GM23338 (cell line): ENCODE results near the gene GRIP2. TPM values are rescaled to one million over a fixed set of nuclear protein-coding genes. Genes with fewer than 3 reads are reported as not detected.

Experiments
- ATAC-seq: fragments of 200-7000 bp; cut with Tn5 transposase; 3 replicates; pipeline ENCODE4 v1.9.1; 2020
- DNase-seq: peaks from one replicate; pipeline ENCODE4 v3.0.0-alpha.2; 2015; ENCODE audit warnings: low spot score
- H2AFZ ChIP-seq: fragments of 200-600 bp; sonication (generic); 2 replicates; pipeline ENCODE4 v1.8.0; 2016; ENCODE audit warnings: antibody characterized with exemption, mild to moderate bottlenecking, moderate library complexity
- H3F3A ChIP-seq: fragments of 200-600 bp; sonication (generic); replicated peaks from 2 replicates; pipeline ENCODE4 v1.8.0; 2017; ENCODE audit warnings: antibody characterized with exemption, mixed run types, low read depth
- H3K27ac ChIP-seq: fragments of 200-600 bp; sonication (generic); 2 replicates; pipeline ENCODE4 v1.6.1; 2016; ENCODE audit warnings: low read depth
- H3K27me3 ChIP-seq: fragments of 200-600 bp; sonication (generic); 2 replicates; pipeline ENCODE4 v1.8.0; 2016; ENCODE audit warnings: mild to moderate bottlenecking, mixed run types, moderate library complexity; ENCODE audit not compliant: insufficient read depth
- H3K36me3 ChIP-seq: fragments of 200-600 bp; sonication (generic); 2 replicates; pipeline ENCODE4 v1.8.0; 2016; ENCODE audit warnings: mild to moderate bottlenecking; ENCODE audit not compliant: insufficient read depth
- H3K4me1 ChIP-seq: fragments of 200-600 bp; sonication (generic); 2 replicates; pipeline ENCODE4 v1.8.0; 2016; ENCODE audit warnings: mild to moderate bottlenecking, moderate library complexity; ENCODE audit not compliant: insufficient read depth
- H3K4me2 ChIP-seq: fragments of 200-600 bp; sonication (generic); 2 replicates; pipeline ENCODE4 v1.7.1; 2017; ENCODE audit warnings: mixed run types
- H3K4me3 ChIP-seq: fragments of 200-600 bp; sonication (generic); 2 replicates; pipeline ENCODE4 v1.6.1; 2016; ENCODE audit warnings: mixed run types
- H3K79me2 ChIP-seq: fragments of 200-600 bp; sonication (generic); replicated peaks from 2 replicates; pipeline ENCODE4 v1.8.0; 2017; ENCODE audit warnings: mild to moderate bottlenecking; ENCODE audit not compliant: insufficient read depth
- H3K9me2 ChIP-seq: fragments of 200-600 bp; sonication (generic); 2 replicates; pipeline ENCODE4 v1.8.0; 2017; ENCODE audit not compliant: insufficient read depth
- H4K20me1 ChIP-seq: fragments of 200-600 bp; sonication (generic); replicated peaks from 2 replicates; pipeline ENCODE4 v1.8.0; 2017; ENCODE audit warnings: mild to moderate bottlenecking; ENCODE audit not compliant: insufficient read depth
- H3K27ac Mint-ChIP-seq: 2 replicates; pipeline ENCODE4 v1.8.0; 2020; ENCODE audit warnings: inconsistent platforms, mild to moderate bottlenecking, moderate library complexity, mixed read lengths
- H3K27me3 Mint-ChIP-seq: 3 replicates; pipeline ENCODE4 v1.8.0; 2022; ENCODE audit warnings: low read depth, mild to moderate bottlenecking, moderate library complexity, mixed read lengths, inconsistent platforms; ENCODE audit not compliant: insufficient read depth, poor library complexity
- H3K36me3 Mint-ChIP-seq: 3 replicates; pipeline ENCODE4 v1.8.0; 2021; ENCODE audit warnings: low read depth, mild to moderate bottlenecking, inconsistent platforms, moderate library complexity, mixed read lengths
- H3K4me1 Mint-ChIP-seq: 3 replicates; pipeline ENCODE4 v1.8.0; 2020; ENCODE audit warnings: mild to moderate bottlenecking, inconsistent platforms, mixed read lengths
- H3K4me3 Mint-ChIP-seq: 3 replicates; pipeline ENCODE4 v1.8.0; 2021; ENCODE audit warnings: moderate library complexity, mild to moderate bottlenecking, inconsistent platforms, mixed read lengths
- H3K9me3 Mint-ChIP-seq: 3 replicates; pipeline ENCODE4 v1.8.0; 2020; ENCODE audit warnings: moderate library complexity, mild to moderate bottlenecking, inconsistent platforms, mixed read lengths
- CREB1 ChIP-seq: fragments of 250-450 bp; sonication (Bioruptor Pico); IDR thresholded peaks from 2 replicates; pipeline ENCODE4 v1.5.0; 2020; ENCODE audit warnings: low read depth, mild to moderate bottlenecking, moderate library complexity
- EZH2 ChIP-seq: fragments of 200-600 bp; sonication (generic); IDR thresholded peaks from one replicate; pipeline ENCODE4 v1.8.0; 2017; ENCODE audit warnings: antibody characterized with exemption, mild to moderate bottlenecking, low read depth; ENCODE audit not compliant: unreplicated experiment
- EZH2phosphoT487 ChIP-seq: fragments of 200-600 bp; sonication (generic); IDR thresholded peaks from one replicate; pipeline ENCODE4 v1.8.1; 2018; ENCODE audit warnings: antibody characterized with exemption; ENCODE audit not compliant: unreplicated experiment
- JUNB ChIP-seq: IDR thresholded peaks from one replicate; pipeline ENCODE4 v1.6.1; 2016; ENCODE audit warnings: antibody characterized with exemption; ENCODE audit not compliant: unreplicated experiment
- NANOG ChIP-seq: IDR thresholded peaks from 2 replicates; pipeline ENCODE4 v1.6.1; 2016; ENCODE audit warnings: antibody characterized with exemption, borderline replicate concordance
- POLR2AphosphoS5 ChIP-seq: IDR thresholded peaks from 2 replicates; pipeline ENCODE4 v1.6.1; 2016; ENCODE audit warnings: antibody characterized with exemption, low read depth
- STAT1 ChIP-seq: IDR thresholded peaks from one replicate; pipeline ENCODE4 v1.6.1; 2016; ENCODE audit warnings: antibody characterized with exemption; ENCODE audit not compliant: unreplicated experiment
- ZNF114 ChIP-seq: fragments of 250-450 bp; sonication (Bioruptor Pico); IDR thresholded peaks from 2 replicates; pipeline ENCODE4 v1.5.0; 2020; ENCODE audit warnings: mild to moderate bottlenecking, moderate library complexity
- ZNF331 ChIP-seq: fragments of 250-450 bp; sonication (Bioruptor Pico); IDR thresholded peaks from 2 replicates; pipeline ENCODE4 v1.5.0; 2020; ENCODE audit warnings: low read depth, mild to moderate bottlenecking, moderate library complexity
- polyA plus RNA-seq: library from polyadenylated mRNA; unstranded; fragments of >200 nt; fragmentation: Nextera tagmentation; extraction: Ambion mirVana; gene quantifications from 2 replicates; pipeline ENCODE4 v1.2.1, GENCODE V29; 2016
- total RNA-seq: library from RNA; depleted of rRNA; stranded (reverse); fragments of >200 nt; shearing (Covaris generic); gene quantifications from 2 replicates; pipeline ENCODE4 v1.2.3, GENCODE V29; 2014
- TF ChIP-seq, protein P1 (sequence below), 2 experiments: fragments of 200-600 bp in 1 of 2; sonication (generic) in 1 of 2; conservative IDR thresholded peaks; 2 replicates each; pipeline versions ENCODE4 v1.5.1 to v1.6.1; 2016 to 2017; ENCODE audit warnings: antibody characterized with exemption in 2 of 2, low read depth in 2 of 2, mild to moderate bottlenecking in 2 of 2, moderate library complexity in 1 of 2
- TF ChIP-seq, protein P2 (sequence below): fragments of 250-450 bp; sonication (Bioruptor Pico); IDR thresholded peaks from 2 replicates; pipeline ENCODE4 v1.5.0; 2020; ENCODE audit warnings: mild to moderate bottlenecking, moderate library complexity
- TF ChIP-seq, protein P3 (sequence below): IDR thresholded peaks from one replicate; pipeline ENCODE4 v1.6.1; 2018; ENCODE audit warnings: antibody characterized with exemption; ENCODE audit not compliant: unreplicated experiment
- TF ChIP-seq, protein P4 (sequence below): IDR thresholded peaks from 2 replicates; pipeline ENCODE4 v1.6.1; 2016; ENCODE audit warnings: antibody characterized with exemption

Gene GRIP2
- total and polyA plus RNA-seq, 2 experiments from 2014 or later = 3.6 to 5.8 TPM

DNA sequence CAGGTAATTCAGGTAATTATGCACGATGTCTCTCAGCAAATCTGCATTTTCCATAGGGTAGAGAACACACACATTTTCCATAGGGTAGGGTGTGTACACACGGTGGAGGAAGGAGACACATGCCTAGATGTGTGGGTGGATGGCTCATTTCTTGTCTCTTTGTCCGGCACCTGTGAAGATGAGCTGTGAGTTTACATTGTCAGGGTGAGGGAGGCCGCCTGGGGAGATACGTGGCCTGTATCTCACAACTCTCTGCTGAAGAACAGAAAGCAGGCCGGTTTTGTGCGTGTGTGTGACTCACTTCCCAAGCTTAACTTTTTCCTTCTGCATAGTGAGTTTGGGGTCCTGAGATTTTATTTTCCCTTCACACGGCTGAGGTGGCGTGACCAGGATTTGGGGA lies 77.4 kb downstream of the GRIP2 start:
- no peaks in the 10 kb centered on the region for H3K9me2 ChIP-seq
- H3K36me3 Mint-ChIP-seq = peaks cover 50% of the 10 kb centered on the region
- no peak overlapping the region for H3K4me3 ChIP-seq
- no peak overlapping the region for H3K27ac ChIP-seq
- no peaks in the 10 kb centered on the region for H3K79me2 ChIP-seq
- 0 out of 2 replicates have a peak, but pooled peaks cover 10% of the 10 kb centered on the region for H3F3A ChIP-seq
- H3K4me1 ChIP-seq = 0 out of 2 replicates have a peak, but pooled peaks cover 4% of the 10 kb centered on the region
- H3K9me3 Mint-ChIP-seq = no peaks in the 10 kb centered on the region
- no peak overlapping the region for H3K4me3 Mint-ChIP-seq
- no peaks in the 10 kb centered on the region for H3K27me3 ChIP-seq
- peaks cover 12% of the 10 kb centered on the region for H3K27me3 Mint-ChIP-seq
- H3K4me2 ChIP-seq = no peak overlapping the region
- H3K4me1 Mint-ChIP-seq = peaks cover 14% of the 10 kb centered on the region
- peaks cover 17% of the 10 kb centered on the region for H3K36me3 ChIP-seq
- peaks cover 7% of the 10 kb centered on the region for H4K20me1 ChIP-seq
- TF ChIP-seq, protein P1, sequence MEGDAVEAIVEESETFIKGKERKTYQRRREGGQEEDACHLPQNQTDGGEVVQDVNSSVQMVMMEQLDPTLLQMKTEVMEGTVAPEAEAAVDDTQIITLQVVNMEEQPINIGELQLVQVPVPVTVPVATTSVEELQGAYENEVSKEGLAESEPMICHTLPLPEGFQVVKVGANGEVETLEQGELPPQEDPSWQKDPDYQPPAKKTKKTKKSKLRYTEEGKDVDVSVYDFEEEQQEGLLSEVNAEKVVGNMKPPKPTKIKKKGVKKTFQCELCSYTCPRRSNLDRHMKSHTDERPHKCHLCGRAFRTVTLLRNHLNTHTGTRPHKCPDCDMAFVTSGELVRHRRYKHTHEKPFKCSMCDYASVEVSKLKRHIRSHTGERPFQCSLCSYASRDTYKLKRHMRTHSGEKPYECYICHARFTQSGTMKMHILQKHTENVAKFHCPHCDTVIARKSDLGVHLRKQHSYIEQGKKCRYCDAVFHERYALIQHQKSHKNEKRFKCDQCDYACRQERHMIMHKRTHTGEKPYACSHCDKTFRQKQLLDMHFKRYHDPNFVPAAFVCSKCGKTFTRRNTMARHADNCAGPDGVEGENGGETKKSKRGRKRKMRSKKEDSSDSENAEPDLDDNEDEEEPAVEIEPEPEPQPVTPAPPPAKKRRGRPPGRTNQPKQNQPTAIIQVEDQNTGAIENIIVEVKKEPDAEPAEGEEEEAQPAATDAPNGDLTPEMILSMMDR (conservative IDR thresholded peaks at IDR 0.05; ENCODE audit: low read depth in 2 of 2) = no peak
- TF ChIP-seq ZNF331 (CRISPR knock-in tag) = no peak
- TF ChIP-seq, protein P2, sequence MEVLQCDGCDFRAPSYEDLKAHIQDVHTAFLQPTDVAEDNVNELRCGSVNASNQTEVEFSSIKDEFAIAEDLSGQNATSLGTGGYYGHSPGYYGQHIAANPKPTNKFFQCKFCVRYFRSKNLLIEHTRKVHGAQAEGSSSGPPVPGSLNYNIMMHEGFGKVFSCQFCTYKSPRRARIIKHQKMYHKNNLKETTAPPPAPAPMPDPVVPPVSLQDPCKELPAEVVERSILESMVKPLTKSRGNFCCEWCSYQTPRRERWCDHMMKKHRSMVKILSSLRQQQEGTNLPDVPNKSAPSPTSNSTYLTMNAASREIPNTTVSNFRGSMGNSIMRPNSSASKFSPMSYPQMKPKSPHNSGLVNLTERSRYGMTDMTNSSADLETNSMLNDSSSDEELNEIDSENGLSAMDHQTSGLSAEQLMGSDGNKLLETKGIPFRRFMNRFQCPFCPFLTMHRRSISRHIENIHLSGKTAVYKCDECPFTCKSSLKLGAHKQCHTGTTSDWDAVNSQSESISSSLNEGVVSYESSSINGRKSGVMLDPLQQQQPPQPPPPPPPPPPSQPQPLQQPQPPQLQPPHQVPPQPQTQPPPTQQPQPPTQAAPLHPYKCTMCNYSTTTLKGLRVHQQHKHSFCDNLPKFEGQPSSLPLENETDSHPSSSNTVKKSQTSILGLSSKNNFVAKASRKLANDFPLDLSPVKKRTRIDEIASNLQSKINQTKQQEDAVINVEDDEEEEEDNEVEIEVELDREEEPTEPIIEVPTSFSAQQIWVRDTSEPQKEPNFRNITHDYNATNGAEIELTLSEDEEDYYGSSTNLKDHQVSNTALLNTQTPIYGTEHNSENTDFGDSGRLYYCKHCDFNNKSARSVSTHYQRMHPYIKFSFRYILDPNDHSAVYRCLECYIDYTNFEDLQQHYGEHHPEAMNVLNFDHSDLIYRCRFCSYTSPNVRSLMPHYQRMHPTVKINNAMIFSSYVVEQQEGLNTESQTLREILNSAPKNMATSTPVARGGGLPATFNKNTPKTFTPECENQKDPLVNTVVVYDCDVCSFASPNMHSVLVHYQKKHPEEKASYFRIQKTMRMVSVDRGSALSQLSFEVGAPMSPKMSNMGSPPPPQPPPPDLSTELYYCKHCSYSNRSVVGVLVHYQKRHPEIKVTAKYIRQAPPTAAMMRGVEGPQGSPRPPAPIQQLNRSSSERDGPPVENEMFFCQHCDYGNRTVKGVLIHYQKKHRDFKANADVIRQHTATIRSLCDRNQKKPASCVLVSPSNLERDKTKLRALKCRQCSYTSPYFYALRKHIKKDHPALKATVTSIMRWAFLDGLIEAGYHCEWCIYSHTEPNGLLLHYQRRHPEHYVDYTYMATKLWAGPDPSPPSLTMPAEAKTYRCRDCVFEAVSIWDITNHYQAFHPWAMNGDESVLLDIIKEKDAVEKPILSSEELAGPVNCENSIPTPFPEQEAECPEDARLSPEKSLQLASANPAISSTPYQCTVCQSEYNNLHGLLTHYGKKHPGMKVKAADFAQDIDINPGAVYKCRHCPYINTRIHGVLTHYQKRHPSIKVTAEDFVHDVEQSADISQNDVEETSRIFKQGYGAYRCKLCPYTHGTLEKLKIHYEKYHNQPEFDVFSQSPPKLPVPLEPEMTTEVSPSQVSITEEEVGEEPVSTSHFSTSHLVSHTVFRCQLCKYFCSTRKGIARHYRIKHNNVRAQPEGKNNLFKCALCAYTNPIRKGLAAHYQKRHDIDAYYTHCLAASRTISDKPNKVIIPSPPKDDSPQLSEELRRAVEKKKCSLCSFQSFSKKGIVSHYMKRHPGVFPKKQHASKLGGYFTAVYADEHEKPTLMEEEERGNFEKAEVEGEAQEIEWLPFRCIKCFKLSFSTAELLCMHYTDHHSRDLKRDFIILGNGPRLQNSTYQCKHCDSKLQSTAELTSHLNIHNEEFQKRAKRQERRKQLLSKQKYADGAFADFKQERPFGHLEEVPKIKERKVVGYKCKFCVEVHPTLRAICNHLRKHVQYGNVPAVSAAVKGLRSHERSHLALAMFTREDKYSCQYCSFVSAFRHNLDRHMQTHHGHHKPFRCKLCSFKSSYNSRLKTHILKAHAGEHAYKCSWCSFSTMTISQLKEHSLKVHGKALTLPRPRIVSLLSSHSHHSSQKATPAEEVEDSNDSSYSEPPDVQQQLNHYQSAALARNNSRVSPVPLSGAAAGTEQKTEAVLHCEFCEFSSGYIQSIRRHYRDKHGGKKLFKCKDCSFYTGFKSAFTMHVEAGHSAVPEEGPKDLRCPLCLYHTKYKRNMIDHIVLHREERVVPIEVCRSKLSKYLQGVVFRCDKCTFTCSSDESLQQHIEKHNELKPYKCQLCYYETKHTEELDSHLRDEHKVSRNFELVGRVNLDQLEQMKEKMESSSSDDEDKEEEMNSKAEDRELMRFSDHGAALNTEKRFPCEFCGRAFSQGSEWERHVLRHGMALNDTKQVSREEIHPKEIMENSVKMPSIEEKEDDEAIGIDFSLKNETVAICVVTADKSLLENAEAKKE (CRISPR knock-in tag) = no peak
- no peak for TF ChIP-seq JUNB
- TF ChIP-seq, protein P3, sequence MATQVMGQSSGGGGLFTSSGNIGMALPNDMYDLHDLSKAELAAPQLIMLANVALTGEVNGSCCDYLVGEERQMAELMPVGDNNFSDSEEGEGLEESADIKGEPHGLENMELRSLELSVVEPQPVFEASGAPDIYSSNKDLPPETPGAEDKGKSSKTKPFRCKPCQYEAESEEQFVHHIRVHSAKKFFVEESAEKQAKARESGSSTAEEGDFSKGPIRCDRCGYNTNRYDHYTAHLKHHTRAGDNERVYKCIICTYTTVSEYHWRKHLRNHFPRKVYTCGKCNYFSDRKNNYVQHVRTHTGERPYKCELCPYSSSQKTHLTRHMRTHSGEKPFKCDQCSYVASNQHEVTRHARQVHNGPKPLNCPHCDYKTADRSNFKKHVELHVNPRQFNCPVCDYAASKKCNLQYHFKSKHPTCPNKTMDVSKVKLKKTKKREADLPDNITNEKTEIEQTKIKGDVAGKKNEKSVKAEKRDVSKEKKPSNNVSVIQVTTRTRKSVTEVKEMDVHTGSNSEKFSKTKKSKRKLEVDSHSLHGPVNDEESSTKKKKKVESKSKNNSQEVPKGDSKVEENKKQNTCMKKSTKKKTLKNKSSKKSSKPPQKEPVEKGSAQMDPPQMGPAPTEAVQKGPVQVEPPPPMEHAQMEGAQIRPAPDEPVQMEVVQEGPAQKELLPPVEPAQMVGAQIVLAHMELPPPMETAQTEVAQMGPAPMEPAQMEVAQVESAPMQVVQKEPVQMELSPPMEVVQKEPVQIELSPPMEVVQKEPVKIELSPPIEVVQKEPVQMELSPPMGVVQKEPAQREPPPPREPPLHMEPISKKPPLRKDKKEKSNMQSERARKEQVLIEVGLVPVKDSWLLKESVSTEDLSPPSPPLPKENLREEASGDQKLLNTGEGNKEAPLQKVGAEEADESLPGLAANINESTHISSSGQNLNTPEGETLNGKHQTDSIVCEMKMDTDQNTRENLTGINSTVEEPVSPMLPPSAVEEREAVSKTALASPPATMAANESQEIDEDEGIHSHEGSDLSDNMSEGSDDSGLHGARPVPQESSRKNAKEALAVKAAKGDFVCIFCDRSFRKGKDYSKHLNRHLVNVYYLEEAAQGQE = no peak
- TF ChIP-seq ZNF114 = no peak
- no peak for TF ChIP-seq POLR2AphosphoS5
- TF ChIP-seq EZH2phosphoT487 = no peak
- no peak for TF ChIP-seq CREB1
- TF ChIP-seq NANOG = no peak
- no peak for TF ChIP-seq EZH2
- TF ChIP-seq, protein P4, sequence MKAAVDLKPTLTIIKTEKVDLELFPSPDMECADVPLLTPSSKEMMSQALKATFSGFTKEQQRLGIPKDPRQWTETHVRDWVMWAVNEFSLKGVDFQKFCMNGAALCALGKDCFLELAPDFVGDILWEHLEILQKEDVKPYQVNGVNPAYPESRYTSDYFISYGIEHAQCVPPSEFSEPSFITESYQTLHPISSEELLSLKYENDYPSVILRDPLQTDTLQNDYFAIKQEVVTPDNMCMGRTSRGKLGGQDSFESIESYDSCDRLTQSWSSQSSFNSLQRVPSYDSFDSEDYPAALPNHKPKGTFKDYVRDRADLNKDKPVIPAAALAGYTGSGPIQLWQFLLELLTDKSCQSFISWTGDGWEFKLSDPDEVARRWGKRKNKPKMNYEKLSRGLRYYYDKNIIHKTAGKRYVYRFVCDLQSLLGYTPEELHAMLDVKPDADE = no peak
- TF ChIP-seq STAT1 = no peak
- no peak overlapping the region; the same call in 1 of the 2 replicates for H3K27ac Mint-ChIP-seq
- no peak for DNase-seq
- no peak overlapping the region for H2AFZ ChIP-seq
- no peak for ATAC-seq
